Endothelial cell (in vitro differentiated cells): ENCODE results near the gene YY1. TPM values are rescaled to one million over a fixed set of nuclear protein-coding genes. Genes with fewer than 3 reads are reported as not detected.

ENCODE experiments used
- DNase-seq: peaks from one replicate; pipeline ENCODE4 v3.0.0; 2021; ENCODE audit warnings: low spot score
- H3K27ac Mint-ChIP-seq: one replicate; pipeline ENCODE4 v1.8.0; 2021; ENCODE audit warnings: mixed read lengths, inconsistent platforms; ENCODE audit not compliant: unreplicated experiment
- H3K27me3 Mint-ChIP-seq: one replicate; pipeline ENCODE4 v1.8.0; 2021; ENCODE audit warnings: mild to moderate bottlenecking, moderate library complexity, mixed read lengths, inconsistent platforms; ENCODE audit not compliant: unreplicated experiment
- H3K36me3 Mint-ChIP-seq: one replicate; pipeline ENCODE4 v1.8.0; 2021; ENCODE audit warnings: mild to moderate bottlenecking, low read depth, mixed read lengths, inconsistent platforms; ENCODE audit not compliant: unreplicated experiment
- H3K4me1 Mint-ChIP-seq: one replicate; pipeline ENCODE4 v1.8.0; 2021; ENCODE audit warnings: mild to moderate bottlenecking, mixed read lengths, inconsistent platforms; ENCODE audit not compliant: unreplicated experiment
- H3K4me3 Mint-ChIP-seq: one replicate; pipeline ENCODE4 v1.8.0; 2021; ENCODE audit warnings: mild to moderate bottlenecking, mixed read lengths, inconsistent platforms; ENCODE audit not compliant: unreplicated experiment
- H3K9me3 Mint-ChIP-seq: one replicate; pipeline ENCODE4 v1.8.0; 2021; ENCODE audit warnings: mixed read lengths, inconsistent platforms; ENCODE audit not compliant: unreplicated experiment
- total RNA-seq: library from RNA; stranded (reverse); fragmentation: NEBNext Ultra II Directional; extraction: Animal tissue kit (Norgen Biotek cat#: 25700); gene quantifications from one replicate; pipeline ENCODE4 v1.2.1, GENCODE V29; 2021; ENCODE audit not compliant: unreplicated experiment
- TF ChIP-seq, protein P1 (sequence below): fragments of 200-600 bp; sonication (generic); IDR thresholded peaks from one replicate; pipeline ENCODE4 v1.5.0; 2021; ENCODE audit warnings: antibody characterized with exemption; ENCODE audit not compliant: unreplicated experiment

The YY1 gene
- total RNA-seq, 1 donor from 2014 or later, result 81.7 TPM

DNA sequence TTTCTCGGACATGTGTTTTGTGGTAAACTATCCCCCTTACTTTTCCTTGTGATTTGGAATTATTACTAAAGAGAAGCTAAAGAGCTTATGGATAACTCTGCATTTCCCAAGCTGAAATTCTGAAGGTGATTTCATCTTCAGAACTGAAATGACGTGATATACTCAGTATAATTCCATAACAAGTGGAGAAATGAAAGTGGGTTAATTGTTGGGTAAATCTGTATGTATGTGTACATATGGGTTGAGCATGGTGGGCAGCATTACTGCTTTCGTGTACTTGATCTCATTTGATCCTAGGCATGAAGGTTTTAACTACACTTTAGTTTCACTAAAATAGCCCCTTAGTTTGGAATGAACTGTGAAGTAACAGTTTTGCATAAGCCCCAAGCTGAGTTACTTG, 4.1 kb downstream of the YY1 start:
- Mint-ChIP-seq H3K27me3 (peaks cover 7% of the 10 kb centered on the region), H3K9me3 (no peaks in the 10 kb centered on the region), H3K4me1 (peaks cover 38% of the 10 kb centered on the region), H3K36me3 (peaks cover 4% of the 10 kb centered on the region), H3K4me3 (peak overlapping the region; percentile 21), H3K27ac (peak overlapping the region; percentile 22)
- TF ChIP-seq, protein P1, sequence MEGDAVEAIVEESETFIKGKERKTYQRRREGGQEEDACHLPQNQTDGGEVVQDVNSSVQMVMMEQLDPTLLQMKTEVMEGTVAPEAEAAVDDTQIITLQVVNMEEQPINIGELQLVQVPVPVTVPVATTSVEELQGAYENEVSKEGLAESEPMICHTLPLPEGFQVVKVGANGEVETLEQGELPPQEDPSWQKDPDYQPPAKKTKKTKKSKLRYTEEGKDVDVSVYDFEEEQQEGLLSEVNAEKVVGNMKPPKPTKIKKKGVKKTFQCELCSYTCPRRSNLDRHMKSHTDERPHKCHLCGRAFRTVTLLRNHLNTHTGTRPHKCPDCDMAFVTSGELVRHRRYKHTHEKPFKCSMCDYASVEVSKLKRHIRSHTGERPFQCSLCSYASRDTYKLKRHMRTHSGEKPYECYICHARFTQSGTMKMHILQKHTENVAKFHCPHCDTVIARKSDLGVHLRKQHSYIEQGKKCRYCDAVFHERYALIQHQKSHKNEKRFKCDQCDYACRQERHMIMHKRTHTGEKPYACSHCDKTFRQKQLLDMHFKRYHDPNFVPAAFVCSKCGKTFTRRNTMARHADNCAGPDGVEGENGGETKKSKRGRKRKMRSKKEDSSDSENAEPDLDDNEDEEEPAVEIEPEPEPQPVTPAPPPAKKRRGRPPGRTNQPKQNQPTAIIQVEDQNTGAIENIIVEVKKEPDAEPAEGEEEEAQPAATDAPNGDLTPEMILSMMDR, result no peak
- DNase-seq, result no peak

DNA sequence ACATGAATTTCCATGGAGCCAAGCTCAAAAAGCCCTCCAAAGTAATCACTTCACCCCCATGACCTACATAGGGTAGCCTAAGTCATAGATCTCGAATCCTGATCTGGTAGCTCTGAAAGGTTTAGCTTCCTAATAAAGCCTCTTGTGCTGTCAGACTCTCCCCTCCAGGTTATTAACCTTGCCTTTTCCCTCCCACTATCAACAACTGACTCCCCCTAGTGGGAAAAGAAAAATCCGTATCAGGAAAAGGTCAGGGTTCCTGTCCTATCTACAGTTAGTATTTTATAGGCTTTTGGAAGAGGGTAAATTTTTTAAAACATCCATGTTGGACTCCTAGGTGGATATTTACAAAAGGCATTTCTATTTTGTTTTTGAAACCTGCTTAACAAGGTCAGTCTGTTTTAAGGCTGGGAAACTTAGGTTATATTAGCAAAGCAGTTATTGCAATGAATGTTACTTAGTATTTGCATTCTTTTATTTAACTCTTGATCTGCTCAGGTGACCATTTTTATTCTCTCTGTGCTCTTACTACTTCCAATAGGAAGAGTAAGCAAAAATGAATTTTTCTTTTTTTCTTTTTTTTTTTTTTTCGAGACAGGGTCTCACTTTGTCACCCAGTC, 8.0 kb downstream of the YY1 start:
- Mint-ChIP-seq H3K36me3 (no peaks in the 10 kb centered on the region), H3K27me3 (peaks cover 3% of the 10 kb centered on the region), H3K4me1 (peaks cover 35% of the 10 kb centered on the region), H3K27ac (peak overlapping the region; percentile 72), H3K9me3 (no peaks in the 10 kb centered on the region), H3K4me3 (peak overlapping the region; percentile 51)
- TF ChIP-seq, protein P1, result peak; percentile 52
- DNase-seq, result peak; percentile 52

DNA sequence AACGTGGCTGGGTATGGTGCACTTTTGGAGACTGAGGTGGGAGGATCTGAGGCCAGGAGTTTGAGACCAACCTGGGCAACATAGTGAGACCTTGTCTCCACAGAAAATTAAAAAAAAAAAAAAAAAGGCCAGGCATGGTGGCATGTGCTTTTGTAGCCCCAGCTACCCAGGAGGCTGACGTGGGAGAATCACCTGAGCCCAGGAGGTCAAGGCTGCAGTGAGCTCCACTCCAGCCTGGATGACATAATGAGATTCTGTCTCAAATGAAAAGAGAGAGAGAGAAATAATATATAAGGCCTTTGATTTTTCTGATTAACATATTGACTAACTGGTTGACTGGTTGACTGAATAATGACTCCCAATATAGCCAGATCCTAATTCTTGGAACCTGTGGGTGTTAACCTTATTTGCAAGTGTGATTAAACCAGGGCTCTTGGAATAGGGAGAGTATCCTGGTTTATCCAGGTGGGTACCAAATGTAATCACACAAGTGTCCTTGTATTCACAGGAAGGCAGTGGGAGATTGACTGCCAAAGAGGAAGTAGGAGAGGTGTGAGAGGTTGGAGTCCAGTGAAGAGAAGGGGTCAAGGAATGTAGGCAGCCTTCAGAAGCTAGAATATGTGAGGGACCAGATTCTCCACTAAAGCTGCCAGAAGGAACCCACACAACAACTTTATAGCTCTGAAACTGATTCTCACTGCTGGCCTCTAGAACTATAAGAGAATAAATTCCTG, 12.0 kb downstream of the YY1 start:
- no peaks in the 10 kb centered on the region for H3K36me3 Mint-ChIP-seq
- H3K4me1 Mint-ChIP-seq, result peaks cover 27% of the 10 kb centered on the region
- DNase-seq, result no peak
- no peak overlapping the region for H3K4me3 Mint-ChIP-seq
- H3K27ac Mint-ChIP-seq, result peak overlapping the region; percentile 64
- TF ChIP-seq, protein P1, result no peak
- H3K9me3 Mint-ChIP-seq, result no peaks in the 10 kb centered on the region
- peaks cover 2% of the 10 kb centered on the region for H3K27me3 Mint-ChIP-seq

DNA sequence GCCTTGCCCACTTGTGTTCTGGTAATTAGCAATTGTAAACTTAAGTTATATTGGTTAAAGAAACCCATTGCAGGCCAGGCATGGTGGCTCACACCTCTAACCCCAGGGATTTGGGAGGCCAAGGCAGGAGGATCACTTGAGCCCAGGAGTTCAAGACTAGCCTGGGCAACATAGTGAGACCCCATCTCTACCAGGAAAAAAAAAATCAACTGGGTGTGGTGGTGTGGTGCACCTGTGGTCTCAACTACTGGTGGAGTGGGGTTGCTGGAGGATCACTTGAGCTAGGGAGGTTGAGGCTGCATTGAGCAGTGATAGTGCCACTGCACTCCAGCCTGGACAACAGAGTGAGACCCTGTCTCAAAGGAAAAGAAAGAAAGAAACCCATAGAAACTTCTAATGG, 13.7 kb downstream of the YY1 start:
- no peaks in the 10 kb centered on the region for H3K36me3 Mint-ChIP-seq
- no peak overlapping the region for H3K27ac Mint-ChIP-seq
- H3K4me3 Mint-ChIP-seq, result no peak overlapping the region
- peaks cover 2% of the 10 kb centered on the region for H3K27me3 Mint-ChIP-seq
- no peaks in the 10 kb centered on the region for H3K9me3 Mint-ChIP-seq
- TF ChIP-seq, protein P1, result no peak
- DNase-seq, result no peak
- H3K4me1 Mint-ChIP-seq, result peaks cover 16% of the 10 kb centered on the region

DNA sequence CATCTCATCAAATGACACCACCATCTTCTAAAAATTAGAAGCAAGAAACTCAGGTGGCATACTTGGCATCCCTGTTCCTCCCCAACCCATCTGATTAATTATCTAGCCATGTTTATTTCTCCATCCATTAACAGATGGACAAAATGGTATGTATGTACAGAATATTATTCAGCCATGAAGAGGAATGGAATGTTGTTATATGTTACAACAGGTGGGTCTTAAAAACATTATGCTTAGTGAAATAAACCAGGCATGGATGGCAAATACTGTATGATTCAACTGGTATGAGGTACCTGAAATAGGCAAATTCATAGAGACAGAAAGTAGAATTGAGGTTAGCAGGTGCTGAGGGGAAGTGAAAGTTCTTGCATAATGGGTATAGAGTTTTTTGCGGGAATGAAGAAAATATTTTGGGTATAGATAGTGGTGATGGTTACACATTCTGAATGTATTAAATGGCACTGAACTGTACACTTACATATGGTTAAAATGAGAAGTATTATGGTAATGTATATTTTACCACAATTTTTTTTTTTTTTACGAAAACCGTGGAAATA, 17.5 kb downstream of the YY1 start:
- TF ChIP-seq, protein P1, result no peak
- Mint-ChIP-seq H3K4me1 (peaks cover 12% of the 10 kb centered on the region), H3K36me3 (no peaks in the 10 kb centered on the region), H3K27me3 (peaks cover 3% of the 10 kb centered on the region), H3K4me3 (no peak overlapping the region), H3K27ac (peak overlapping the region; percentile 21), H3K9me3 (no peaks in the 10 kb centered on the region)
- no peak for DNase-seq
